Ramos (cell line): ENCODE measurements around the gene SRP68.
"Not testable (repeated sequence)": the region's sequence is repeated elsewhere in the genome, so short reads cannot be mapped to it uniquely, and the experiment has no call there.

Experiments
- in situ Hi-C: fragments of 300-500 bp; cut with MboI; formaldehyde crosslinking; loops from one replicate; pipeline ENCODE4 v1.14.3; 2022; ENCODE audit warnings: low sequenced_read_pairs; ENCODE audit not compliant: unreplicated experiment

Gene SRP68

DNA sequence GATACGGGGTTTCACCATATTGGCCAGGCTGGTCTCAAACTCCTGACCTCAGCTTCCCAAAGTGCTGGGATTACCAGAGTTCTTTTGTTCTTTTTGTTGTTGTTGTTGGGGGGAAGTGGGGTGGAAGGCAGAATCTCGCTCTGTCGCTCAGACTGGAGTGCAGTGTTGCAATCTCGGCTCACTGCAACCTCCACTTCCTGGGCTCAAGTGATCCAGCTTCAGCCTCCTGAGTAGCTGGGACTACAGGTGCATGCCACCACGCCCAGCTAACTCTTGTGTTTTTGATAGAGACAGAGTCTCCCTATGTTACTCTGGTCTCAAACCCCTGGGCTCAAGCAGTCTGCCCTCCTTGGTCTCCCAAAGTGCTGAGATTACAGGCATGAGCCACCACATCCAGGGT is 6.1 kb upstream of the SRP68 start:
- in situ Hi-C loops = not testable (repeated sequence)

DNA sequence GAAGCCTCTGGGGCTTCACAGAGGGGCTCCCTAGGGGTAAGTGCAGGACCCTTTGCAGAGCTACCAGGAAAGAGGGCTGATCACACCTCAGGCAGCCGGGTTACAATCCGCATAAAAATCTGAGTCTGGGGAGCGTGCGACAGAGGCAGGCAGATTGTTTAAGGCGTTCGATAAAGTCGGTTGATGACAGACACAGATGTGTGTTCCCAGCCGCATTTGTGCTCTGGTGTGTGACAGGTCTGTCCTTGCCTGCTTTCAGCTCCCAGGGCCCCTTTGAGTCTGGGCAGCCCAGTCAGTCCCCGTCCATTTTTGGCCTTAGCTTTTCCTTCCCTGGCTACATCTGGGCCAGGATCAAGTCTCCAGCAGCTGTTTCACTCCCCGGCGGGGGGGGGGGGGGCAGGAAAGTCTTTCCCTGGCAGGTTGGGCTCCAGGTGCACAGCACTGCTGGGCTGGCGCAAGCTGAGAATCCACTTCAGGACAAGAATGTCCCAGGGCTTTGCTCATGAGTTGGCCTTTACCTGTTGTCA is 5.3 kb upstream of the SRP68 start:
- in situ Hi-C loops = no loop called here

DNA sequence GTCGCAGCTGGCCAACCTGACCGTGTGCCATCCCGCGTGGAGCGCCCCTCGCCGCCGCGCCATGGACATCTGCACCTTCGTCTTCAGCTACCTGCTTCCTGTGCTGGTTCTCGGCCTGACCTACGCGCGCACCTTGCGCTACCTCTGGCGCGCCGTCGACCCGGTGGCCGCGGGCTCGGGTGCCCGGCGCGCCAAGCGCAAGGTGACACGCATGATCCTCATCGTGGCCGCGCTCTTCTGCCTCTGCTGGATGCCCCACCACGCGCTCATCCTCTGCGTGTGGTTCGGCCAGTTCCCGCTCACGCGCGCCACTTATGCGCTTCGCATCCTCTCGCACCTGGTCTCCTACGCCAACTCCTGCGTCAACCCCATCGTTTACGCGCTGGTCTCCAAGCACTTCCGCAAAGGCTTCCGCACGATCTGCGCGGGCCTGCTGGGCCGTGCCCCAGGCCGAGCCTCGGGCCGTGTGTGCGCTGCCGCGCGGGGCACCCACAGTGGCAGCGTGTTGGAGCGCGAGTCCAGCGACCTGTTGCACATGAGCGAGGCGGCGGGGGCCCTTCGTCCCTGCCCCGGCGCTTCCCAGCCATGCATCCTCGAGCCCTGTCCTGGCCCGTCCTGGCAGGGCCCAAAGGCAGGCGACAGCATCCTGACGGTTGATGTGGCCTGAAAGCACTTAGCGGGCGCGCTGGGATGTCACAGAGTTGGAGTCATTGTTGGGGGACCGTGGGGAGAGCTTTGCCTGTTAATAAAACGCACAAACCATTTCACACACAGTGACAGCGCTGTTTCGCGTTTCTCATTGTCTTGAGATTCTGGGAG is 4.7 kb upstream of the SRP68 start:
- in situ Hi-C loops = no loop called here

DNA sequence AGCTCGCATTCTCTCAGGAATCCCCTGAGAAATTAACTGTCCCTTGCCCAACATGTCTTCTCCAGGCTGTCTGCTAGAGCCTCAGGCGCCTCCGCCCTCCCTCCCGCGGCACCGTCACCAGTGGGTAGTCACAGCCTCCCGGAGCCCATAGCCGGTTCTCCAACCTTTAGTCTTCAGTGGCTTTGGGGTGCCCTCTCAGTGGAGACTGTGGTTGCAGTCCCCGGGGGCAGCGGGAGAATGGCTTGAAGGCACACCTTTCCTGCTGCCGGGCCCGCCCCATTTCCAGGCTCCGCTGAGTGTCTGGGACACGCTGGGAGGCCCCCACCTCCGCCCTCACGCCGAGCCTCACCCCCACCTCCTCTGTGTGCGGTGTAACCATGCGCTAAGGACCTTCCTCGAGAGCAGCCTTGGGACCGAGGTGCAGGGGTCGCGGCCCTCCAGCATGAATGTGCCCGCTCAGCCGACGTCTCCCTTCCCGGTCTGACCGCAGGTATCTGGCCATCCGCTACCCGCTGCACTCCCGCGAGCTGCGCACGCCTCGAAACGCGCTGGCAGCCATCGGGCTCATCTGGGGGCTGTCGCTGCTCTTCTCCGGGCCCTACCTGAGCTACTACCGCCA is 3.9 kb upstream of the SRP68 start:
- in situ Hi-C loops = no loop called here

DNA sequence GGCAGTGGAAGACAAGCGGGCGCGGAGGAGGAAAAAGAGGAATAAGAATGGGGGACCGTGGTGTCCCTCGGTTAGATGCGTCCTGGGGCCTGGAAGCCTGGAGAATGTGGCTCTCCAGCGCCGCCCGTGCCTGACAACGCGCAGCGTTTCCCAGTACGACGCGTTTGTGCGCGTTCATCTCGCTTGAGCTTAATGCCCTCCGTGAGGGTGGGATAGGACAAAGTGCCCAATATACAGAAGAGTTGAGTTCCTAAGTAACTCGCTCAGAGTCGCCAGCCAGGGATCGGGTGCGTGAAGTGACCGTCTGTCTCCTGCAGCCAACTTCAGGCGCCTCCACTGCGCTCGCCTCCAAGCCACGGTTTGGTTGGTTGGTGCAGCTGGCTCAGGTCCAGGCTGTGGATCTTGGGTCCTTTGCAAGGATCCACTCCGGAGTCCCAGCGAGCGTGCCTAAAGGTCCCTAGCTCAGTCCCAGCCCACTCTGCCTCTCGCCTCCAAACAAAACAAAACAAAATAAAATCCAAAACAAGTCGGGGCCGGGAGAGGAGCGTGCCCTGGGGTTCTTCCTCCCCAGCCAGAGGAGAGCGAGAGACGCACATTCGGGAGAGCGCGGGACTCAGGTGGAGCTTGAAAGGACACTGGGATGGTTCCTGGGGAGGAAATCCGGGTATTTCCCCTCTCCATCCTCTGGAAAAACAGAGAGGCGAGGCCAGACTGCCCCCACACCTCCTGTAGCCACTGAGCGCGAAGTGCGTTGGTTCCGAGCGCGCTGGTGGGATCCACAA is 3.2 kb upstream of the SRP68 start:
- in situ Hi-C loops = no loop called here

DNA sequence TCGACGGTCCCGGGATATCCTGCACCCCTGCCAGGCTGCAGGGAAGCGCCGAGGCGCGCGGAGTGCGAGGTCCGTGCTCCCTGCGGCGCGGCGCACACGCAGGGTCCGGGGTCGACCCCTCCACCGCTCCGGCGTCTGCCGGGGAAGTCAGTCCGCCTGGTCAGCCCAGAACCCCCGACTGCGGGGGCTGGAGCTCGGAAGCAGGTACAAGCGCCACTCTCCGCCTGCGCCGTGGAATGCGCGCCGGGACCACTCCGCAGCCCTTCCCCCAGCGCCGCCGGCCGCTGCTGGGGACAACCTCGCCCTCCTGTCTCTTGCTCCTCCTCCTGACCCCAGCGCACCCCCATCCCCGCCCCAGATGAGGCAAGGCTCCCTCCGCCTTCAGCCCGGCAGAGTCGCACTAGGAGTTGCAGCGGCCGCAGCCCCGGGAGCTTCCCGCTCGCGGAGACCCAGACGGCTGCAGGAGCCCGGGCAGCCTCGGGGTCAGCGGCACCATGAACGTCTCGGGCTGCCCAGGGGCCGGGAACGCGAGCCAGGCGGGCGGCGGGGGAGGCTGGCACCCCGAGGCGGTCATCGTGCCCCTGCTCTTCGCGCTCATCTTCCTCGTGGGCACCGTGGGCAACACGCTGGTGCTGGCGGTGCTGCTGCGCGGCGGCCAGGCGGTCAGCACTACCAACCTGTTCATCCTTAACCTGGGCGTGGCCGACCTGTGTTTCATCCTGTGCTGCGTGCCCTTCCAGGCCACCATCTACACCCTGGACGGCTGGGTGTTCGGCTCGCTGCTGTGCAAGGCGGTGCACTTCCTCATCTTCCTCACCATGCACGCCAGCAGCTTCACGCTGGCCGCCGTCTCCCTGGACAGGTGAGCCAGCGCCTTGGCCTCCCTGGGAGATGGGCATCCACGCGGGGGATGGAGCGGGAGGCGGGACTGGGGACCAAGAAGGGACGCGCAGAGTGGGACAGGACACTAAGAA is 2.4 kb upstream of the SRP68 start, which contains the start of gene GALR2:
TSS of gene GALR2 (plus strand) at position 392 of the 974 bp plus-strand sequence. CDS start at position 495, 103 bp downstream.
- in situ Hi-C loops = no loop called here

DNA sequence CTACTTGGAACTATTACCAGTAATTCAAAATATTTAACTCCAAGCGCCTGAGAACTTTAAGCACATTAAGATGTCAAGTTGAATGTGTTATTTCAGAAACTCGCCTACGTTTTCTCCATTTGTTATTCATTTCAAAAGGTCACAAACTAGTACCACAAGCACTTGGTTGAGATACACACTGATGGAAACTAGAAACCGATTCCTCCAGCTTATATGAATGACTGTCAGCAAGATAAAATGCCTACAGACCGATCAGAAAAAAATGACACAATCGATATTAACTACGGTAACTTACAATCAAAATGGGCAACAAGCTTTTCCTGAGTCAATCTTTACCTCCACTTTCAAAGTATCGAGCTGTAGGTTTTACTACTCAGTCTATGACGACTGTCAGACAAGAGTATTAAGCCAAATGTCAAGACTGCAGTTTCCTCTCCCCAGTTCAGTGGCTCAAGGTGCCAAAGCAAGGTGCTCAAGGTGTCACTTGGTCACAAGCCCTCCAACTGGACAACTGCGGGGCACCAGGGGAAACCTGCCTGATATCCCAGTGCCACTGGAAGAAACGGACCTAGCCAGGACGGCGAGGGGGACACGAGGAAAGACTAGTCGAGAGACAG is 678 bp downstream of the SRP68 start:
- in situ Hi-C loops = no loop called here

DNA sequence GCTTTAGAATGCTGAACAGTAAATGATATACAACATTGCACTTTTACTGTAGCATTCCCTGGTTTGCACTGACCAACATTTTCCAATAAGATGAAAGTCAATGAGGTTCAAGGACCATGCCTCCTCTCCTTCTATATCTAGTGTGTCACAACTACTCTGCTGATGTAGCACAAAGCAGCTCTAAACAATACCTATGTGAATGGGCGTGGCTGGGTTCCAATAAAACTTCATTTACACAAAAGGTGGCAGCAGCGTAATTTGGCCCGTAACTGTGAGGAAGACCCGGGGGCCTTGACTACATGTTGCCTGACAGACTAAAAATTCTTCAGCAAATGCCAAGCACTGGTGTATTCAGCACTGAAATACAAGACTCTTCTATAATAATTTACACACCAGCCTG is 6.5 kb downstream of the SRP68 start:
- in situ Hi-C loops = no loop called here

DNA sequence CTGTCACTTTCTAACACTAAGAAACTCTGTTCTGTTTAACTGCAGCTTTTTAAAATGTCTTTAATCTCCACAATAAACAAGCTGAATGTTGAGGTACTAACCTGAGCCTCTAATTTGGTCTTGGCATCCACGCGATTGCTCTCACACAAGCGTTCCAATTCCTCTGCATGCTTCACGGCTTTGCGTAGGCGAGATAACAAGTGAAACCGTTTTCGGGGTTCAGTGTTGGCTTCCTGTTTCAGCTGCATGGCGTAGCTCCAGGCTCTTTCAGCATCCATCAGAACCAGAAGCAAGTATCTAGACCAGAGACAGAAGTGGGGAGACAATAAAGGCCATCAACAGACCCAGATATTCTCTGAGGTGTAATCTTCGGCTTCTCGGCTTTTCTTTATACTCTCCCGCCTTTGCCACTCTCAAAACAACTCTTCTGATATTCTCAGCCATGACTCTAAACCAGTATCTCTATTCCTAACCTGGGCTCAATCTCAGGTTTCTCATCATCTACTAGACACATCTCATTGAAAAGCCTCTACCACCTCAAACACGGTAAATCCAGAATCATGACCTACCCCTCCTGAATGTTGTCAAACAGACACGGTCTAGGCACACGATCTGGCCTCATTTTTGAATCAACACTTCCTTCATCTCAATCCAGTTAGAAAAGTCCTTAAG is 8.3 kb downstream of the SRP68 start:
- in situ Hi-C loops = no loop called here

DNA sequence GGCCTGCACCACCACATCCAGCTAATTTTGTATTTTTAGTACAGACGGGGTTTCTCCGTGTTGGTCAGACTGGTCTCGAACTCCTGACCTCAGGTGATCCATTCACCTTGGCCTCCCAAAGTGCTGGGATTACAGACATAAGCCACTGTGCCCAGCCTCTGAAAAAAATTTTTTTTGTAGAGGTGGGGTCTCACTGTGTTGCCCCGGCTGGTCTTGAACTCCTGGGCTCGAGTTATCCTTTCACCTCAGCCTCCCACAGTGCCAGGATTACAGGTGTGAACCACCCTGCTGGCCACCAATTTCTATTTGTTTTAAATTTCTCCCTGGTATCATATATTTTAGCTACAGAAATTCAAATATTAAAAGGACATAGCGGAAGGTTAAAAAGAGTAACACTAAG is 14.1 kb downstream of the SRP68 start:
- in situ Hi-C loops = not testable (repeated sequence)

DNA sequence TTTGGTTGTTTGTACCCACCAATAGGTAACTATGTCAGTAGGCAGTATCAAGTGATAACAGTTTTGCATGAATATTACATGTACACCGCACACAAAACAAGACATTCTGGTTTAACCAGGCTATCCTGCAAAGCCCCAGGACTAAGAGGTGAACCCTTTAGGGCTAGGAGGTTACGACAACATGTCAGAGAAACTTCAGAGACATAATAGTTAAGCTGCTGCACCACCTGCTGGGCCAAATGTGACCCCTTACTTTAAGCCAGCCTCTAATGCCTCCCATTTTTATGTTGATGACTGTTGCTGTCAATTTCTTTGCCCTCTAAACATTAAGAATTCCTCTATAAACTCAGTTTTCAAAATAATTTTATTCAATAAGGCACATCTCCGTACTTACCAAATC is 15.4 kb downstream of the SRP68 start:
- in situ Hi-C loops = no loop called here

DNA sequence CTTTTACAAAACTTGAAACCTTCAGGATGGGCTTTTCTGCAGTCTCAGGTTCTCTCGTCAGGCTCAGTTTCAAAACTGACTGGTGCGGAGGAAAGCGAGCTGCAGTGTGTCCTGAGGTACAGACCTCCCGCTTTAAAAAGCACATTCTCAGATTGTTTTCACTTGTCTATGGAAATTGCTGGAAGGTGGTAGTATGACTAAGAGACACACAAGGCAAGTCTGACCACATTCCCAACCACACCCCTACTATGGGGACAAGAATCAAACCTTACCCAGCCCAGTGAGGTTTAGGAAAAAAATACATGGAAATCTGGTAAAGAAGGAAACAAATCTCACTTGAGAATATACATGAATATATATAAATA is 18.2 kb downstream of the SRP68 start:
- in situ Hi-C loops = no loop called here

DNA sequence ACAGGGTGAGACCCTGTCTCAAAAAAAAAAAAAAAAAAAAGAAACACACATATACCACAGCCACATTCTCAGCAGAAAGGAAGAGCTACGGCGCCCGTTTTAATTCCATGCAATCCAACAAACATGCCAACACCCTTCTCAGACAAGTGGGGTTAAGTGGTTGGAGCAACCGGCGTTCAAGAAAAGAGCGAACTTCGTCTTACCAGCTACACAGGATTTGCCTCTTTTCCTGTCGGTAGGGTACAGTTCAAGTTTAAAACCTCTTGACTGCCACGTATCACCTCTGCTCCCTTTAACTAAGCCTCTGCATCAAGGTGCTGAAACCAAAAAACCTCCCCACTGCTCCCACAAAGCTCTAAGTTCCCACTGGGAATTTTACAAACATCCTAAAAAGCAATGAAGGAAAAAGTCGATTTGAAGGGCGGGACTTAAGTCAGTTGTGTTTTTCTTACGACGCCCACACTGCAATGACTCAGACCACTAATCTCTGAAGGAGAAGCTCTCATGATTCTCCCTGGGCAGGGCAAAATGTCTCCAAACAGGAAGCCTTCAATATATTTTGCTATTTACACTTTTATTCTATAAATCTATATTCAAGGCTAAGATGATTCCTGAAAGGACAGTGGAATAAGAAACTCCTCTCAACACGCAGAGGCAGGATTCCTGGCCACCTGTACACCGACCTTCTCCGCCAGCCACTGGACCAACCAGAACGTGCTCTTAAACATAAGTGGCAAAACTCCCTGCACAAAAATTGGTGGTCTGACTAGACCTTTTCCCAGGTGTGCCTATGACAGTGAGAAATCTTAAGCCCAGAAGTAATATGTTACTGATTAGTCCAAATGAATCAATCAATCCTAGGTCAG is 18.8 kb downstream of the SRP68 start:
- in situ Hi-C loops = no loop called here

DNA sequence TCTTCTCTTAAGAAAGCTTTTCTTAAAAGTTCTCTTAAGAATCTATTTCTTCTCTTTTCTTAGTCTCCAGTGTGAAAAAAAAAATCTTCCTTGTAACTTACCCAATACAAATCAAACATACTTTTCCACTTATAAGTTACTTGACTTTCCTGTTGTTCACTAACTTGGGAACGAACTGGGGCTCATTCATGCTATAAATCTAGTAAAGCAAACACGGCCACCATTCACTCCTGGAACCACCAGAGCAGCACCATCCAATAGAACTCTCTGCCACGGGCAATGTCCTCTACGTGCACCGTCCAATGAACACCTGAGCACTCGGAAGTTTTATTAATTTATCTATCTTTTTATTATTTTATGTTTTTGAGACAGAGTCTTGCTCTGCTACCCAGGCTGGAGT is 20.8 kb downstream of the SRP68 start:
- in situ Hi-C loops = no loop called here

DNA sequence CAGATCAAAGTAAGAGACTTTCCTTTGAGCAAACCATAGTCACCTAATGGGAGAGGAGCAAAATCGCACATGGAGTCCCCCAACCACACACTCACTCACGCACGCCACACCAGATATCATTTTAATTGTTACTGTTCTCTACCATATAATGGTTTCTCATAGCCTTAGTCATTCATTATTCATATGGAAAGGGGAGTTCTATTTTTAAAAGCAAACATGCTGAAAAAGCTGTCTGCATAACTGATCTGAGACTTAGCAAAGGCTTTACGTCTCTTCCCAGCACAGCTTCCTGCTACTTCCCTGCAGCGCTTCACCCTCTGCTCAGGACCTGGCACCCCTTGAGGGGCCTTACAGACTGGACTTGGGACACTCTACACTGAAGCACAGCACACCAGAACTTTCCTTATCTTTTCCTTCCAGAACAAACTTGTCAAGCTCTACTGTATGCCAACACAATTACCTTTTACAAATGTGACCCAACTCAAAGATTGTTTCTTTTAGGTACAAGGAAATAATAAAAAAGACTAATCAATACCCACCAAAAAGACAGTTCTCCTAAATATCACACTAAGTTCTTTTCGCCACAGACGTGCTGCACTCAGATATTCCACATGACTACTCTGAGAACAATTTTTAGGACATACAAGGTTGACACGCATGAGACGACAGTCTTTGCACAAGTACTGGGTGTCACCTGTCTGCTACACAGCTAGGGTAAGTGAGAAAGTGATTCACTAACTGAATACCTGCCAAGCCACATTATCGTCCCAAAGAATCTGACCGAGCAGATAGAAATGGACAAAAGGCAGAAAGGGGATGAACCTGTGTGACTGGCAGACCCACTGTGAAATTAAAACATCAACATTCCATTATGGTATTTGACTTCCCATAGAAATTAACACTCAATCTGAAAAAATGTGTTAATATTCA is 21.5 kb downstream of the SRP68 start:
- in situ Hi-C loops = no loop called here

DNA sequence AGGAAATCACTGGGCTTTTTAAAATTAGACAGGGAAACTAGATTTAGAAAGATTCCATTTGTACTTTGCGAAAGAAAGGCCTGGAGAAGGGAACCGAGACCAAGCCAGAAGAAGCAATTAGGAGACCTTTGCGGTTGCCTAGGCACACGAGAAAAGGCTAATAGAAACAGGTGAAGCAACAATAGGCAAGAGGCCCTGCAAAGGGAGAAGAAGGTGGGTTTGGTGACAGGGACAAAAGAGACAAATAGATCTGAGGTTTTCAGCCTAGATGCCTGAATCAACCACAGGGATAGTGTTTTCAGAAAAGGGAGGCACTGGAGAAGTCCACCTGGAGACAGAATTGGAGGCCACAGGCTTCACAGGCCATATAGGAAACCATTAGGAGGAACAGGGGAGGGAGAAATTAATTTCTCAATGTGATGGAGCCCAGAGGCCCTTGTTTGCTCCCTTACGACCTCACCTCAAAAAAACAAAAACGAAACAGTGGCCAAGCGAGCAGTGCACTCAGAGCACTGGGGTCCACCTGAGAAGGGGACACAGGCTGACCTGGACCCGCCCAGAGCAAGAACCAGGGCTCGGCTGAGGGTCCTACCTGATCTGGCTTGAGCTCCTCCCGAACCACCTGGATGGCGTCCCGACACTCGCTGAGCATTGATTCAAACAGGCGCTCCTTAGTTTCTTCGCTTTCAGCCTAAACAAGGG is 22.3 kb downstream of the SRP68 start:
- in situ Hi-C loops = no loop called here
